GM19238 (cell line): ENCODE measurements around the gene RBM39.
"Not testable (repeated sequence)": the region's sequence is repeated elsewhere in the genome, so short reads cannot be mapped to it uniquely, and the experiment has no call there.

Source experiments
- DNase-seq: peaks from one replicate; pipeline ENCODE4 v3.0.0; 2011; ENCODE audit warnings: low spot score; ENCODE audit not compliant: insufficient read length

The RBM39 gene

GRCh38 chr20:35726842-35727711 lies 15.0 kb downstream of the RBM39 start:
- no peak for DNase-seq

GRCh38 chr20:35724321-35725230 lies 17.5 kb downstream of the RBM39 start:
- DNase-seq, result no peak

DNA sequence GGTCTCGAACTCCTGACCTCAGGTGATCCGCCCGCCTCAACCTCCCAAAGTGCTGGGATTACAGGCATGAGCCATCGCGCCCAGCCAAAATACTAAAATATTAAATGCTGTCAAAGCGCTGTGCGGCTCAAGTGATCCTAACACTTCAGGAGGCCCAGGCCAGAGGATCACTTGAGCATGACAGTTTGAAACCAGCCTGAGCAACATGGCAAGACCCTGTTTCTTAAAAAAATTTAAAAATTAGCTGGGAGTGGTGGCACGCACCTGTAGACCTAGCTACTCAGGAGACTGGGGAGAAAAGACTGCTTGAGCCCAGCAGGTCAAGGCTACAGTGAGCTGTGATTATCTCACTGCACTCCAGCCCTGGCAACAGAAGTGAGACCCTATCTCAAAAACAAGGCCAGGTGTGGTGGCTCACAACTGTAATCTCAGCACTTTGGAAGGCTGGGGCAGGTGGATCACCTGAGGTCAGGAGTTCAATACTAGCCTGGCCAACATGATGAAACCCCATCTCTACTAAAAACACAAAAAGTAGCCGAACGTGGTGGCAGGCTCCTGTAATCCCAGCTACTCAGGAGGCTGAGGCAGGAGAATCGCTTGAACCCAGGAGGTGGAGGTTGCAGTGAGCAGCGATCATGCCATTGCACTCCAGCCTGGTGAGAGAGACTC lies 18.3 kb downstream of the RBM39 start:
- not testable (repeated sequence) for DNase-seq

DNA sequence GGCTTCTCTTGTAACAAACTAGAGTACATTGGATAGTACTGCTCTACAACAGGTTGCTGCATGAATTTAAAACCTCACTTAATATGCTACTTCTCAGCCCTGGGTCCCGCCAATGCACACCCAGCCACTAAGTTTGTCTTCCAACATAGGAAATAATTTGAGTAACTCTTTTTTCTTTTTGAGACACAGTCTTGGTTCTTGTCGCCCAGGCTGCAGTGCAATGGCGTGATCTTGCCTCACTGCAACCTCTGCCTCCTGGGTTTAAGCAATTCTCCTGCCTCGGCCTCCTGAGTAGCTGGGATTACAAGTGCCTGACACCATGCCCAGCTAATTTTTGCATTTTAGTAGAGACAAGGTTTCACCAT lies 18.8 kb downstream of the RBM39 start:
- DNase-seq, result not testable (repeated sequence)

- DNase-seq, result no peak
Observed at GRCh38 chr20:35721621-35722020, 20.4 kb downstream of the RBM39 start.

- no peak for DNase-seq
Observed at GRCh38 chr20:35721219-35721618, 20.8 kb downstream of the RBM39 start.

GRCh38 chr20:35720165-35721123 lies 21.6 kb downstream of the RBM39 start:
- no peak for DNase-seq

DNA sequence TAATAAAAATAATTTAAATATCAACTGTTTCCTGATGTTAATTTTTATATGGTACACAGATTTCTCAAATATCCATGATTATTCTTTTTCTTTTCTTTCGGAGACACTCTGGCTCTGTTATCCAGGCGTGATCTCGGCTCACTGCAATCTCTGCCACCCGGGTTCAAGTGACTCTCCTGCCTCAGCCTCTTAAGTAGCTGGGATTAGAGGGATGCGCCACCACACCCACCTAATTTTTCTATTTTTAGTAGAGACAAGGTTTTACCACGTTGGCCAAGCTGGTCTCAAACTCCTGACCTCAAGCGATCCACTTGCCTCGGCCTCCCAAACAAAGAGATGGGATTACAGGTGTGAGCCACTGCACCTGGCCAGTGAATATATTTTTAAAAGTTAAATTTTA lies 22.3 kb downstream of the RBM39 start:
- DNase-seq, result no peak

GRCh38 chr20:35718972-35719635 lies 23.0 kb downstream of the RBM39 start:
- DNase-seq, result no peak

DNA sequence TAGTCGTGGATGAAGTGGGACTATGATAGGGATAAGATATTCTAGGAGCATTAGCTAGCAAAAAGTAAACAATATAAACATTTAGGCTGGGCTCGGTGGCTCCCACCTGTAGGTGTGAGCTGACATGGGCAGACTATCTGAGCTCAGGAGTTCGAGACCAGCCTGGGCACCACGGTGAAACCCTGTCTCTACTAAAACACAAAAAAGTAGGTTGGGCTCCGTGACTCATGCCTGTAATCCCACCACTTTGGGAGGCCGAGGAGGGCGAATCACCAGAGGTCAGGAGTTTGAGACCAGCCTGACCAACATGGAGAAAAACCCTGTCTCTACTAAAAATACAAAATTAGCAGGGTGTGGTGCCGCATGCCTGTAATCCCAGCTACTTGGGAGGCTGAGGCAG lies 23.7 kb downstream of the RBM39 start:
- not testable (repeated sequence) for DNase-seq

- DNase-seq, result no peak
Observed at GRCh38 chr20:35716330-35716729, 25.7 kb downstream of the RBM39 start.

- no peak for DNase-seq
Observed at GRCh38 chr20:35715652-35716051, 26.4 kb downstream of the RBM39 start.

GRCh38 chr20:35714127-35714526 lies 27.9 kb downstream of the RBM39 start:
- DNase-seq, result no peak

- DNase-seq, result not testable (repeated sequence)
Observed at GRCh38 chr20:35713120-35713519, 28.9 kb downstream of the RBM39 start.

- no peak for DNase-seq
Observed at GRCh38 chr20:35711588-35712209, 30.4 kb downstream of the RBM39 start.

- no peak for DNase-seq
Observed at GRCh38 chr20:35710884-35711587, 31.0 kb downstream of the RBM39 start.

DNA sequence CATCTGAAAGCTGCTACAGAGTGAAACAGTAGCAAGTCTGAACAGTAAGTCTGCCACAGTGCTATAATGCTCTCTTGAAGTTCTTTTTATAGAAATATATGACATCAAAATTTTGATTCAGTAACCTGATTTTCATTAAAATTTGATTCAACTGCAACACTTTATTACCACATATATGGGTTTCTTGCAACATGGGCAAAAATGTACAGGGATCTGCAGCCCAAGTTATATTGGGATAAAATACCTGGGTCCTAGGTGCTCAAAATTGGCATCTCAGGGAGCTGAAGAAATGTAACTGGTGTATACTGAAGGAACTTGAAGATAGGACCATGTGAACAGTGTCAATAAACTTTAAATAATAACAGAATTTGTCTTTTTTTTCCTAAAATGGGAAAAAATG lies 32.0 kb downstream of the RBM39 start:
- DNase-seq, result no peak

GRCh38 chr20:35709259-35709658 lies 32.8 kb downstream of the RBM39 start:
- DNase-seq, result no peak

GRCh38 chr20:35708502-35708901 lies 33.6 kb downstream of the RBM39 start:
- no peak for DNase-seq
